Suppressor macrophage treated with lipopolysaccharide for 1 hour (primary cell): Measurements from ENCODE around the gene ISM2.
"Not testable (repeated sequence)": the region's sequence is repeated elsewhere in the genome, so short reads cannot be mapped to it uniquely, and the experiment has no call there.

Experiments used
- DNase-seq, 3 donors: peaks; one replicate each; pipeline ENCODE4 v3.0.0-alpha.2; 2020 to 2022

ISM2 gene

DNA sequence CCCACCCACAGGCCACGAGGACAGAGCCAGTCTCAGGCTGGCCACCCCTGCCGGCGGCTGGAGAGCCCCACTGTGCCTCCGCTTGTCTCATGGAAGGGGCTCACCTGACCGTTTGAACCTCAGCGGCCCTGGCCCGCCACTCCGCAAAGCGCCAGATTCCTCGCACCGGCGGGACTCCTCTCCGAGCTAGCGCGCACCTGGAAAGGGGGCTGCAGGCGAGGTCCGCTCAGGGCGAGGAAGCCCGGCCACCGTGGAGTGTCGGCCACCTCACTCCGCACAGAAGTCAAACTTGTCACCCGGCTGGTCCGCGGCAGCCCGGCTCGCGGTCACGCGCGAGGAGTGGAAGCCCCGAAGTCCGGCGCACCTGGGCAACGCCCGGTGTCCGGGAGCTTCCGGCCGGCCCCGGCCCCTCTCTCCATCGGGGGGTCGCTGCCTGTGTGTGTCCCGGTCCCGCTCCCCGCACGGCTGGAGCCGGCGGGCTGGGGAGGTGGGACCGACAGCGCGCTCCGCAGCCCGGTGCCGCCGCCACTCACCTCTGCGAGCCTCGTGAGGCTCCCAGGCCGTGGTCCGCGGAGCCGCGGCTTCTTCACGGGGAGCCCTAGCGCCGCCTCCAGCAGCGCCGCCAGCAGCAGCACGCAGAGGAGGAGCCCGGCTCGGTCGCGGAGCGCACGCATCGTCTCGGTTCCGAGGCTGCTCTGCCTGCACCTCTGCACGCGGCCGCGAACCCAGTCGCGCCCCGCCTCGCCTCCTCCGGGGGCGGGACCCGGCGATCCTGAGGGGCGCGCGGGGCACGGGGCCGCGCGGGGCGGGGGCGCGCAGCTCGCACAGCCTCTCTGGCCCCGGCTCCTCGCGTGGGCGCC, at the start of gene ISM2:
Gene ISM2 (minus strand): TSS at position 697 of the 860 bp plus-strand sequence. CDS start 23 bp downstream, at position 674.
- DNase-seq = peak; percentile 39 to 58 (median 45)

DNA sequence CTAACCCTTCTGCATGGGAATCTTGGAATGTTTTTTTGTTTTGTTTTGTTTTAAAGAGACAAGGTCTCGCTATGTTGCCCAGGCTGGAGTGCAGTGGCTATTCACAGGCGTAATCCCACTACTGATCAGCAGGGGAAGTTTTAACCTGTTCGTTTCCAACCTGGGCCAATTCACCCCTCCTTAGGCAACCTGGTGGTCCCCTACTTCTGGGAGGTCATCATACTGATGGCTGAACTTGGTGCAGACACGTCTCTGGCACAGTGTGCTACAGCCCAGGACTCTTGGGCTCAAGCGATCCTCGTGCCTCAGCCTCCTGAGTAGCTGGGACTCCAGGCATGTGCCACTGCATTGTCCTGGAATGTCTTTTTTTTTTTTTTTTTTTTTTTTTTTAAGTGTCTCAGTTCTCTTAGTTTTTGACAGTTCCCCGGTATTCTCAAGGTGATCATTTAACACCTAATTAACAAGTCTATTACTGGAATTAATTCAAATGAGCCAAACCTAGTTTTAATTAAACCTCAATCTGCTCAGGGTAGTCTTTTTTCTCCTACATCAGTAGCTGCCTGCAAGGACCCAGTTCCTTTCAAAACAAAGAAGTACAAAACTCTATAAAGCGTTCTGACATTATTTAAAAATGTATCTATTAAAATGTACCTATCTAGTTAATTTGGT, 49.0 kb upstream of the ISM2 start:
- DNase-seq = no peak

DNA sequence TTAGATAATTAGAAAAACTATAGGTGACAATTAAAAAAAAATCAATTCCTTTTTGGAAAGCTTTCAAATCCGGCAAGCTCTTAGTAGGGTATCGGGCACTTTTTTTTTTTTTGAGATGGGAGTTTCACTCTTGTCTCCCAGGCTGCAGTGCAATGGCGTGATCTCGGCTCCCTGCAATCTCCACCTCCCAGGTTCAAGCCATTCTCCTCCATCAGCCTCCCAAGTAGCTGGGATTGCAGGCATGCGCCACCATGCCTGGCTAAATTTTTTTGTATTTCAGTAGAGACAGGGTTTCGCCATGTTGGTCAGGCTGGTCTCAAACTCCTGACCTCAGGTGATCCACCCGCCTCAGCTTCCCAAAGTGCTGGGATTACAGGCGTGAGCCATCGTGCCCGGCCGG, 46.6 kb upstream of the ISM2 start:
- not testable (repeated sequence) for DNase-seq

DNA sequence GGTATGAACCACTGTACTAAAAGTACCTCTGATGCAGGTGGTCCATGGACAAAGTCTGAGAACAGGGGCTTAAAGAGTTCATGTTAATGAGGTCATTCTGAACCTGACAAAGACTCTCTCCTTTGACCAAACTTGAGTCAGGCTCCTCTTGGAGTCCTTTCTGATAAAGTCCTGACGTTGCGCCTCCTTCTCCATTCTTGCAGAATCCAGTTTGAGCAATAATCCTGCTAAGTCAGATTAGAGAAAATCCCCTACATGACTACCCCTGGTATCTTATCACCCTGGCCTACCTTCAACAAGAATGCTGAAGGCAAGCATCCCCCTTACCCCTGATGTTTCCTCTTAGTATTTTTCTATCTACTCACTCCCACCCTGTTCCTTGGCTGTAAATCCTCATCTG, 46.0 kb upstream of the ISM2 start:
- peak in 2 of 3 donors; percentile 19 to 25 for DNase-seq

DNA sequence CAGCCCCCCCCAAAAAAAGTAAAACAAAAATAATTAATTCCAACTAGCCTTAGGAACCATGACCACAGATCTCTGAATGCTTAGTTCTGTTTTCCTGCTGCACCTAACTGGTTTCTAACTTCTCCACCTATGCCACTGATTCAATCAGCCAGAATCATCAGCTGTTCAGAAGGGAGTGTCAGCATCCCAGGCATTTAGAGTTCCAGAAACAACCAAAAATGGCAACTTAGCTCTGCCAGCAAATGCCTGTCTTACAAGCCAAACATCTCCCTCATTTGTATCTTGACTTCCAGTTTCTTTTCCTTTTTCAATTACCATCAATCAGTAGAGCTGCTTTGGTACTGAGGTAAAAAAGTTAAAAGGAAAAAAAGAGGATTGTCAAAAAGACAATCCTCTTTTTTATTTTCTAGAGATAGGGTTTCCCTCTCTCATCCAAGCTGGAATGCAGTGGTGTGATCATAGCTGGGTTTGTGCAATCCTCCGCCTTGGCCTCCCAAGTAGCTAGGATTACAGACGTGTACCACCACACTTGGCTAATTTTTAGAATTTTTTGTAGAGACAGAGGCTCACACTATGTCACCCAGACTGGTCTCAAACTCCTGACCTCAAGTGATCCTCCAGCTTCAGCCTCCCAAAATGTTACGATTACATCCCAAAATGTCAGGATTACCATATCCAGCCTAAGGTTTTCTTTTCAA, 45.2 kb upstream of the ISM2 start:
- no peak for DNase-seq

DNA sequence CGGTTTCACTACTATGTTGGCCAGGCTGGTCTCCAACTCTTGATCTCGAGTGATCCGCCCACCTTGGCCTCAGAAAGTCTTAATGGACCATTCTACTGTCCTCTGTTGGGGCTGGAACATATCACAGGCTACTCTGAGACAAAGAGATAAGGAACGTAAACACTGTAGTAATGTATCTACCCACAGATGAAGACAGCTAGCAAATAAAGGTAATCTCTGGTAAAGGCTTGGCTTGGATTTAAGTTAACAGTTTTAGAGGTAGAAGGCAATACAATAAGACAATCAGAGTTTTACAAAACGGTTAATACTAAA, 44.6 kb upstream of the ISM2 start:
- DNase-seq = no peak

DNA sequence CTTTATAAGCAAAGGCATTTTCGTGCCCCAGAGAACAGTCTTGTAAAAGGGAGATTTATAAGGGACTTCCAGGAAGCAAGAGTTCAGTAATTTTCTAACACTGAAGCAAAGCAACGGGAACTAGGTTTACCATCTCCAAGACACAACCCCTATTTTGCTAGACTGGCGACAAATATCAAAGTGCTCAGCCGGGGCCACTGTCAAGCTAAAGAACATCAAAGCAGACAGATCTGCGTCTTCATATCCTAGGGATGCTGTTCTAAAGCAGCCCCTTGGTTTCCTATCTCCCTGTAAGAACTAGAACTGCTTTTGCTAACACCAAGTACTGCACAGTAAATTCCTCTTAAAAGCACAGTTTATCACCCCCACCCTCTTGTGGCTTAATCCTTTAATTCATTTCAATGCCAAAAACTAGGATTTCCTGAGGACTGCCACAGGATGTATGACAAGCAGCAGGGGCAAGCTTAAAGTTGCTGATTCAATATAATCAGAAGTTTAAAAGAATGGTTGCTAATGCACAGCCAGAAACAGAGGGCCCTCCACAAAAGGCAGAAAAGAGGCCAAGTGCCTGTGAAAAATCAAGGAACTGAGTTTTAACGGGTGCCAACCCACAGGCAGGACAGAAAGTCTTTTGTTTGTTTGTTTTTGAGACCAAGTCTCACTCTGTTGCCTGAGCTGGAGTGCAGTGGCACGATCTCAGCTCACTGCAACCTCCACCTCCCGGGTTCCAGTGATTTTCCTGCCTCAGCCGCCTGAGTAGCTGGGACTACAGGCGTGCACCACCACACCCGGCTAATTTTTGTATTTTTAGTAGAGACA, 44.0 kb upstream of the ISM2 start:
- peak; percentile 31 to 42 (median 38) for DNase-seq

DNA sequence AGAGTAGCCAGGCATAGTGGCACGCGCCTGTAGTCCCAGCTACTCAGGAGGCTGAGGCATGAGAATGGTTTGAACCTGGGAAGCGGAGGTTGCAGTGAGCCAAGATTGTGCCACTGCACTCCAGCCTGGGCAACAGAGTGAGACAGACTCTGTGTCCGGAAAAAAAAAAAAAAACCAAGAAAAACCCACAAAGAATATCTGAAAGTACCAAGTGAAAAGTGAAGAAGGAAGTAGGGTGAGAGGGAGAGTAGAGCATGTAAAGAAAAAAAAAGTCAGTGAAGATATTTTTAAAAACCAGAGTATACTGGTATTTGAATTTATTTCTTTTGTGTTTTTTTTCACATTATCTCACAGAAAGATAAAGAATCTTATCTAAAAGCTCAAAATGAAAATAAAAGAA, 43.3 kb upstream of the ISM2 start:
- peak; percentile 27 to 41 (median 39) for DNase-seq

DNA sequence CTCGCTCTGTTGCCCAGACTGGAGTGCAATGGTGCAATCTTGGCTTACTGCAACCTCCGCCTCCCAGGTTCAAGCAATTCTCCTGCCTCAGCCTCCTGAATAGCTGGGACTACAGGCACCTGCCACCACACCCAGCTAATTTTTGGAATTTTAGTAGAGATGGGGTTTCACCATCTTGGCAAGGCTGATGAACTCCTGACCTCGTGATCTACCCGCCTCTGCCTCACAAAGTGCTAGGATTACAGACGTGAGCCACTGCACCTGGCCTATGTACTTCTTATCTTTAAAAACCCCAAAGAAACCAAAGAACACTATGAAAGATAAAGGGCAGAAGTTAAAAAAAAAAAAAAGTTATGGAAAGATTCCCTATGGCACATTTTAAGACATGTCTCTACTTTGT, 38.3 kb upstream of the ISM2 start:
- not testable (repeated sequence) for DNase-seq

DNA sequence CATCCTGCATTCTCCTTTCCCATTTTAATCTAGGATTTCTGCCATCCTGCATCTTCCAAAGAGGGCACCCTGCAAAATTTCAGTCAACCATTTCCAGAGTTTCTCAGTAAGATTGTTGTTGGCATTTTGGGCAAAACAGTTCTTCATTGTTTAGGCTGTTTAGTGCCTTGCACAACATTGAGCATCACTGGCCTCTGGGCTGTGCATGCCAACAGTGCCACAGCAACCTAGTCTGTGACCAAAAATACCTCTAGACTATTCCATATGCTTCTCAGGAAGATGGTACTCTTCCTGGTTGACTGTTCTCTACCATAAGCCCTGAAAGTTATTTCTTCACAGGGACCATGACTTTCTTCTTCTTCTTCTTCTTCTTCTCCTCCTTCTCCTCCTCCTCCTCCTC, 32.5 kb upstream of the ISM2 start:
- DNase-seq = no peak

DNA sequence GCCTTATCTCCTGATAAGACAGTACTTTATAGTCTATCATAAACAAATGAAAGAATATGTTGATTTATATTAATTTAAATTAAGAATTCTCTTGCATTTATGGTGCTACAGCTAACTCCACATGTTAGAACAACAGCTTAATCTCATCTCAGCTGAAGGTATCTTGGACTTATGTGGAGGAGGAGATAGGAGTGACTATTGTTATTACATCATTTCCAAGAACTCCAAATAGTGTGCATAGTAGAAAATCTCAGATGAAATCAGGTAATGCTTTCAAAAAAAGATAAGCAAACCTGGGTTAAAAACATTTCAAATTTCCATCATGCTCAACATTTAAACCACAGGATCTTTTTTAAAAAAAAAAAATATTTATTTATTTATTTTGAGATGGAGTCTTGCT, 31.3 kb upstream of the ISM2 start:
- no peak for DNase-seq

DNA sequence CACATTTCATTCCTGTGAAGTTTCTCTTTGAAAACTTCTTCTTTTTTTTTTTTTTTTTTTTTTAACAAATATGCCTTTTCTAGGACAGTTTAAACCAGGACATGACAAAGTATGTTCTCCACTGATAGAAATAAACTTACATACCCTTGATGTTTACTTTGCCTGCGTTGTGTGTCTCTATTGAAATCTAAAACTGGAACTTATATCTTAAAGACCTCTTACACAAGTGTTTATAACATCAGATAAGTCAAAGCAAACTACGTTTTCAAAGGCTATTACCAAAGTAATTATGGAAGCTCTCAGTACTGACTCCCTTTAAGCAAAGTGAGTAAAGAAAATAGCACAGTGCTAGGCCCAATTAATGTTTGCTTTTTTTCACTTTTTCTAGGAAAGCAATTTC, 30.6 kb upstream of the ISM2 start:
- DNase-seq = no peak

DNA sequence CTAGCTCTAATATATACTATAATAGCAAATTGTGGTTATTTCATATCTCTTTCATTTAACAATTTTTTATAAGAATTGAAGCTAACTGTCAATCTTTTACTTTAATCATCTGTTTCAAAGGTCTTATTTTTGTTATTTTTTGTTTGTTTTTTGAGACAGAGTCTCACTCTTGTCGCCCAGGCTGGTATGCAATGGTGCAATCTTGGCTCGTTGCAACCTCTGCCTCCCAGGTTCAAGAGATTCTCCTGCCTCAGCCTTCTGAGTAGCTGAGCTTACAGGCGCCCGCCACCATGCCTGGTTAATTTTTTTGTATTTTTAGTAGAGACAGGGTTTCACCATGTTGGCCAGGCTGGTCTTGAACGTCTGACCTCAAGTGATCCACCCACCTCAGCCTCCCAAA, 30.1 kb upstream of the ISM2 start:
- DNase-seq = not testable (repeated sequence)

DNA sequence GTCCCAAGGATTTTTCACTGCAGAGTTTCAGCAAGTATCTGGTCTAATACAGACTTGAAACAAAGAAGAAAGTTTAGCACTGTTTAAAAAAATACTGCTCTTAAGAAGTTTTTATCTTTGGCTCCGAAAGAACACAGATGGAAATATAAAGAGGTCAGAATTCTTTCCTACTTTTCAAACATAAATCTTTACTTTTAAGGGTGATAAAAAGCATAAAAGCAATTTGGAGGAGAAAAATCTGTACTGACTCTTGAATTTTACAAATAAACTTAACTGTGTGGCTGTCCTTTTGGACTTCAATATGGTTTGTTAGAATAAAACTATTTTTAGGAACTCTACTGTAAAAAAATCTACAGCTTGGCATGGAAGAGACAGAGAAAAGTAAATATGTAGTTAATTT, 27.6 kb upstream of the ISM2 start:
- no peak for DNase-seq

DNA sequence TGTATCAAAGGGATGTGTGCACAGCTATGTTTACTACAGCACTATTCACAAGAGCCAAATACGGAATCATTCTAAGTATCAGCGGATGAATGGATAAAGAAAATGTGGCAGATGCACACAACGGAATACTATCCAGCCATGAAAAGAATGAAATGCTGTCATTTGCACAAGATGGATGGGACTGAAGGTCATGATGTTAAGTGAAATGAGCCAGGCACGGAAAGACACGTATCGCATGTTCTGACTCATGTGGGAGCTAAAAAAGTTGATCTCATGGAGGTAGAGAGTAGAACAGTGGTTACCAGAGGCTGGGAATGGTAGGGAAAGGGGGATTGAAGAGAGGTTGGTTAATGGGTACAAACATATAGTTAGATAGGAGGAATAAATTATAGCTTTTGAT, 25.9 kb upstream of the ISM2 start:
- no peak for DNase-seq

DNA sequence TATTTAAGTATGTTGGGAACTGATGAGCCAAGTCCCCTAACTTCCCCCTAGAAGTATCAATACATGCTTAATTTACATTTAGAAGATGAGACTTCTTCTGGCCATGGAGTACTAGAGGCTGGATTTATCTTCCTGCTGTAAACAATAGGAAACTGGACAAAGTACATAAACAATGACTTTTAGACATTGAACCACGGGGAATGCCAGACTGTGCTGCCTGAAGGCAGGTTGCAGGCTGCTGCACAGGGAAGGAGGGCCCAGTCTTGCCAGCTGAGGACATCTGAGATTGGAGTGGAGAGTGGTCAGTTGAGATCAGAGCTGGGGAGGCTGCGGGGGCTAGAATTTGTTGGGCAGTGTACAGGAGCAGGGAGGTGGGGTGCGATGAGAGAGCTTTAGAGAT, 24.5 kb upstream of the ISM2 start:
- no peak for DNase-seq

DNA sequence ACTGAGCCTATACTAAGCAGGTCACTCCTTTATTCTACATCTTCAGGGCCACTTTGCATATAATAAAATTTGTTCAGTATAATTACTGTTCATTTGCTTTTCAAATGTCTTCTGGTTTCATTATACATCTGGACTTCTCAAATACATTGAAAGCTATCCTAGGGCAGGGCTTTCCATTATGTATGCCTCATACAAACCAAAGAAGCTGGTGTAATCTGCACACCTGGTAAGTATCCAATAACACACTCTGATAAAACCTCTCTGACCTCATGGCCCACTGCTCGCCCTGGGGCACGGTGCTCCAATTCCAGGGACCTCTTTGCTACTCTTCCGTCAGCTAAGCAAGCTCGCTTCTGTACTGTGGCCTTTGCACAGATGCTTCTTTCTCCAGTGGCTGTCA, 21.9 kb upstream of the ISM2 start:
- no peak for DNase-seq

DNA sequence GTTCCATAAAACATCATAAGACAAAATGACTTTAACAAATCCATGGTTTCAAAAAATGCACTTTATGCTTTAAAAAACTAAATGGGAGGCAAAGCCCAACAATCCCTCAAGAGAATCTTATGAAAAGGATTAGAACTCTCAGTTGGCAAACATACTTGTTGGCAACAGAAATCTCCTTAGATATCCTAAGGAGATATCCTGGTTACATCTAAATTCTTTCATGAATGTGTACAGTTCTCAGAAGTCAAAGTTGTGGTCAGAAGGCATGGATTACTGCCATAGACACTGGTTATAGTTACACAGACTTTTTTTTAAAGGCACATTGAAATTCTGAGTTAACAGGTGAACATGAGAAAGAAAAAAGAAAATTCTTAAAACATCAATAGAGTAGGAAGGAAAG, 17.5 kb upstream of the ISM2 start:
- no peak for DNase-seq

DNA sequence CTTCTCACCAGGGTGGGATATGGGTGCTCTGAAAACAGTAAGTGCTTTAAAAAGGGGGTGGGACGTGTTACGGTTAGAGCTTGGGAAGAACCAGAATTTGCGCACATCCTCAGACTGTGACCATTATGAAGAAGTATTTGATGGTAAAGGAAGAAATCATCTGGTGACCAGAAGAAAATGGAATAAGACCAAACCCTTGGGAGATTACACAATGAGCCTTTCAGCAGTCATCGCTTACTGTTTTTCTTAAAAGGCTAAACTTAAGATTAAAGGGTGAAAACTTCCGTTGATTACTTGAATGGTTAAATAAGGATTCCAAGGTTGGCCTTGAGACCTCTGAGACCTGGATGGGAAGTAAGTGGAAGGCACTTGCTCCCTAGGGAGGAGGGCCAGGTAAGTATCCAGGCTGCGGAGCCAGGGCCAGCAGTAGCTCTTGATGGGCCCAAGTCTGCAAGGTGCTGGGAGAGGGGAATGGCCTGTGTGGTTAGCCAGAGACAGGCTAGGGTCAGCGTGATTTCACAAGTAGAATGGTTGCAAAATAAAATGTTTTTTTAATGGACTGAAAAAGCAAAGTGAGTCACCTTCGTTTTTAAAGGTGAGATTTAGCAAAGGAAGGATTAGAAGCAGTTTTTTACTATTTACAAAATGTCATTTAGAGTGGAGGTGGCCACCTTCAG, 13.0 kb upstream of the ISM2 start:
- no peak for DNase-seq

DNA sequence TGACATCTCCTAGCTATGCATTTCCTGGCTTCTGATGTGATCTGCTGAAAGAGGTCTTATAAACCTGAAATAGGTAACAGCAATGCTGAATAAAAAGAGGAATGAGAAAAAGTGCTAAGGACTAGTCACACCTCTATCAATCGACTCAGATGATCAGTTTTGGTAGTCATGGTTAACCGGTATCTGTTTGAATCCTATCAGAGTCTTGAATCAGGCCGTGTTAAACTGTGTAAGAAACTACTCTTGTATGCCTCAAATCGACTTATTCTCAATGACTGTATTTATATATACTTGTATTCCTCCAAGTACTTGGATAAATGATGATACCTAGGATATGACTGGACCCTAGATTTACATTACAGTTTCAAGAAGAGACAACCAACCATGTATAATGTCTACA, 10.8 kb upstream of the ISM2 start:
- no peak for DNase-seq

DNA sequence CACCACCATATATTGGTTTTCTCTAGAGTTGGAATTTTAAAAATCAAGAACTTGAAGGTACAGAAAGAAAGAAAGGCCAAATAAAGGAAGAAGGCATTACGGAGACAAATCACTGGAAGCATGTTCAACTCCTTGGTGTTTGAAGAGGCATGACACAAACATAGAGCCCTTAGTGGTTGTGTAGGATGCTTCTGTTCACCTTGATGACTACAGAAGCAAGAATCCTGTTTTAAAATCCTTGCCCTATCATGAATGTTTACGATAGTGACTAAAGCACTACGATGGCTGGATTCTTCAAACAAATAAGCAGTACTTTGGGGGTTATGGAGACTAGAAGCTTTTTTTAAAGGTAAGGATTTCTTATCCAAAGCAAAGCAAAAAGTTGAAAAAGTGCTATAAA, 10.3 kb upstream of the ISM2 start:
- DNase-seq = no peak

DNA sequence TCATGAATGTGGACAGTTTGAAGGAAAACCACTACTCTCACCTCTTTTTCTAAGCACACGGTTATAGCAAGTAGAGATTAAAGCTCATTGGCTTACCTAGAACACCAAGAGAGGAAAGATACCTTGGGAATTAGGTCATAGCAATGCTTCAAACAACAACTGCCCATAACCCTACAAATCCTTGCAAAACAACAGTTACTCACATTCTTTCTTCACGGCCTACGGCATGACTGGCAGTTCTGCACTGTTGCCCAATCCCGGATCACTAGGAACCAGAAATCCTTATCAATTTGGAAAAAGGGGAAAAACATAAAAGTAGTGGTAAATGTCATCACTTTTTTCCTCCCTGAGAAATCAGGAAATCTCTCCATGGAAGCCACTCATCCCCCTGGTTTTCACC, 9.6 kb upstream of the ISM2 start:
- DNase-seq = peak in 1 of 3 donors; percentile 1

DNA sequence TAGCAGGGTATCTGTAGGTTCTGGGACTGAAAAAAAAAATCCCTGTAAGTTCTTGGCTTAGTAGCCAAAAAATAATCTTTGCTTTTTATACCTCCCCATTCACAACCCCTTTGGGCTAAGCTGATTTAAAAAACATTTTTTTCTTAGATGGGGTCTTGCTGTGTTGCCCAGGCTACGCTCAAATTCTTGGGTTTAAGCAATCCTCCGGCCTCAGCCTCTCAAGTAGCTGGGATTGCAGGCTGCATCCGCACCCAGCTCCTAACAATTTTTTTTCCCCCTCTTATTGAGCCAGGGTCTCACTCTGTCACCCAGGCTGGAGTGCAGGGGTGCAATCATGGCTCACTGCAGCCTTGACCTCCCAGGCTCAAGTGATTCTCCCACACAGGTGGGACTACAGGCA, 9.1 kb upstream of the ISM2 start:
- no peak for DNase-seq
